Activated CD4-positive, alpha-beta T cell treated with anti-CD3 and anti-CD28 coated beads, Interleukin-2, amount 50 U/mL, for 16 hours (primary cell): ENCODE data around the gene PPP4R3B.
A peak's percentile ranks its signal among the peaks of the same experiment; 100 is the strongest.

ENCODE experiments used
- DNase-seq: peaks from one replicate; pipeline ENCODE4 v3.0.0-alpha.2; 2020

The PPP4R3B gene

GRCh38 chr2:55502590-55503141 lies 114.8 kb downstream of the PPP4R3B start:
- DNase-seq: no peak

- peak; percentile 19 for DNase-seq
Measured at GRCh38 chr2:55500025-55500424, 117.4 kb downstream of the PPP4R3B start.

- no peak for DNase-seq
Measured at GRCh38 chr2:55498582-55498981, 118.8 kb downstream of the PPP4R3B start.
